Endodermal cell (in vitro differentiated cells): Measurements from ENCODE around the gene SLC13A3. TPM values are rescaled to one million over a fixed set of nuclear protein-coding genes. Genes with fewer than 3 reads are reported as not detected.

ENCODE experiments used
- DNase-seq: peaks from one replicate; pipeline ENCODE4 v3.0.0-alpha.2; 2017
- H3K27ac ChIP-seq: 2 replicates; pipeline ENCODE4 v1.5.1; 2013; ENCODE audit warnings: mild to moderate bottlenecking, low read depth, low read length, moderate library complexity
- H3K27me3 ChIP-seq: 2 replicates; pipeline ENCODE4 v1.6.1; 2013; ENCODE audit warnings: mild to moderate bottlenecking, low read length, moderate library complexity; ENCODE audit not compliant: insufficient read depth, control insufficient read depth, poor library complexity, severe bottlenecking
- H3K36me3 ChIP-seq: 2 replicates; pipeline ENCODE4 v1.7.0; 2013; ENCODE audit warnings: mild to moderate bottlenecking, low read length, moderate library complexity; ENCODE audit not compliant: control insufficient read depth, insufficient read depth
- H3K4me1 ChIP-seq: one replicate; pipeline ENCODE4 v1.7.0; 2013; ENCODE audit warnings: low read length; ENCODE audit not compliant: control insufficient read depth, insufficient read depth
- H3K4me3 ChIP-seq: 2 replicates; pipeline ENCODE4 v1.5.1; 2013; ENCODE audit warnings: mild to moderate bottlenecking, low read length, moderate library complexity
- H3K9ac ChIP-seq: 2 replicates; pipeline ENCODE4 v1.6.1; 2013; ENCODE audit warnings: mild to moderate bottlenecking, low read length, moderate library complexity; ENCODE audit not compliant: poor library complexity, severe bottlenecking; ENCODE audit errors: extremely low read depth
- H3K9me3 ChIP-seq: 2 replicates; pipeline ENCODE4 v1.6.1; 2013; ENCODE audit warnings: mild to moderate bottlenecking, low read length, moderate library complexity; ENCODE audit not compliant: control insufficient read depth
- H3K27ac Mint-ChIP-seq: 2 replicates; pipeline ENCODE4 v1.8.0; 2020; ENCODE audit warnings: mixed read lengths
- H3K27me3 Mint-ChIP-seq: 2 replicates; pipeline ENCODE4 v1.8.0; 2021; ENCODE audit warnings: mild to moderate bottlenecking, mixed read lengths; ENCODE audit not compliant: insufficient read depth
- H3K36me3 Mint-ChIP-seq: 2 replicates; pipeline ENCODE4 v1.8.0; 2020; ENCODE audit warnings: low read depth, mixed read lengths
- H3K4me1 Mint-ChIP-seq: 2 replicates; pipeline ENCODE4 v1.8.0; 2020; ENCODE audit warnings: mixed read lengths
- H3K4me3 Mint-ChIP-seq: 2 replicates; pipeline ENCODE4 v1.8.0; 2020; ENCODE audit warnings: mild to moderate bottlenecking, moderate library complexity, mixed read lengths
- H3K9me3 Mint-ChIP-seq: 2 replicates; pipeline ENCODE4 v1.8.0; 2020; ENCODE audit warnings: mild to moderate bottlenecking, mixed read lengths
- WGBS, 2 experiments: methylation state at CpG; one replicate each; pipeline versions ENCODE4 v1.1.5 to v1.1.7; 2013; ENCODE audit warnings: missing lambda C conversion rate in 2 of 2, mixed read lengths in 1 of 2; ENCODE audit not compliant: insufficient coverage in 1 of 2, insufficient read length in 1 of 2; 5-methylcytosine and 5-hydroxymethylcytosine counted together
- total RNA-seq, 2 donors: library from RNA; stranded (reverse); fragmentation: NEBNext Ultra II Directional in 1 of 2; extraction: Animal tissue kit (Norgen Biotek cat#: 25700) in 1 of 2; gene quantifications; 2 replicates in 1 of 2; 3 replicates in 1 of 2; pipeline ENCODE4 v1.2.1, GENCODE V29; 2021
- TF ChIP-seq, protein P1 (sequence below): fragments of 200-600 bp; sonication (generic); conservative IDR thresholded peaks from 2 replicates; pipeline ENCODE4 v1.5.0; 2021; ENCODE audit warnings: antibody characterized with exemption, mild to moderate bottlenecking

SLC13A3 gene
- total RNA-seq, 2 donors from 2014 or later, result 7.3 to 9.0 TPM

DNA sequence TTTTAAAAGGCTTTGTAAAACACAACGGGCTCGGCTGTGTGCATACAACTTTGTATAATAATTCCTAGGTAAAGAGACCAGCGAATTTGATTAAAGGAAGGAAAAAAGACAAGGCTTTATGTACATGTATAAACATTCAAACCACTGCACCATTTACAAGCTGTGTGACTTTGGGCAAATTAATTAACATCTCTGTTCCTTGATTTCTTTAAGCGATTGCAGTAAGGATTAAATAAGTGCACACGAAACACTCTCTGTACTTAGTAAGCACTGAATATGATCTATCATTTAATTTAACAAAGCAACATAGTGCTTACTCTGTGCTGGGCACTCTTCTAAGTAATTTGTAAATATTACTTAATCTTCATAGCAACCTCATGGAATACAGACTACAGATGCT lies 81.3 kb downstream of the SLC13A3 start:
- no peaks in the 10 kb centered on the region for H3K4me1 ChIP-seq
- no peaks in the 10 kb centered on the region for H3K36me3 ChIP-seq
- H3K9me3 ChIP-seq, result no peaks in the 10 kb centered on the region
- 92 to 100% methylated on average over 3 to 5 of the region's 5 CpGs for WGBS, 2 experiments
- H3K27me3 ChIP-seq, result no peaks in the 10 kb centered on the region
- TF ChIP-seq, protein P1, sequence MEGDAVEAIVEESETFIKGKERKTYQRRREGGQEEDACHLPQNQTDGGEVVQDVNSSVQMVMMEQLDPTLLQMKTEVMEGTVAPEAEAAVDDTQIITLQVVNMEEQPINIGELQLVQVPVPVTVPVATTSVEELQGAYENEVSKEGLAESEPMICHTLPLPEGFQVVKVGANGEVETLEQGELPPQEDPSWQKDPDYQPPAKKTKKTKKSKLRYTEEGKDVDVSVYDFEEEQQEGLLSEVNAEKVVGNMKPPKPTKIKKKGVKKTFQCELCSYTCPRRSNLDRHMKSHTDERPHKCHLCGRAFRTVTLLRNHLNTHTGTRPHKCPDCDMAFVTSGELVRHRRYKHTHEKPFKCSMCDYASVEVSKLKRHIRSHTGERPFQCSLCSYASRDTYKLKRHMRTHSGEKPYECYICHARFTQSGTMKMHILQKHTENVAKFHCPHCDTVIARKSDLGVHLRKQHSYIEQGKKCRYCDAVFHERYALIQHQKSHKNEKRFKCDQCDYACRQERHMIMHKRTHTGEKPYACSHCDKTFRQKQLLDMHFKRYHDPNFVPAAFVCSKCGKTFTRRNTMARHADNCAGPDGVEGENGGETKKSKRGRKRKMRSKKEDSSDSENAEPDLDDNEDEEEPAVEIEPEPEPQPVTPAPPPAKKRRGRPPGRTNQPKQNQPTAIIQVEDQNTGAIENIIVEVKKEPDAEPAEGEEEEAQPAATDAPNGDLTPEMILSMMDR, result no peak
- no peak overlapping the region for H3K9ac ChIP-seq
- Mint-ChIP-seq H3K27me3 (no peaks in the 10 kb centered on the region), H3K27ac (no peak overlapping the region), H3K9me3 (no peaks in the 10 kb centered on the region), H3K36me3 (peaks cover 11% of the 10 kb centered on the region), H3K4me3 (no peak overlapping the region), H3K4me1 (no peaks in the 10 kb centered on the region)
- H3K27ac ChIP-seq, result no peak overlapping the region
- H3K4me3 ChIP-seq, result no peak overlapping the region
- DNase-seq, result no peak

DNA sequence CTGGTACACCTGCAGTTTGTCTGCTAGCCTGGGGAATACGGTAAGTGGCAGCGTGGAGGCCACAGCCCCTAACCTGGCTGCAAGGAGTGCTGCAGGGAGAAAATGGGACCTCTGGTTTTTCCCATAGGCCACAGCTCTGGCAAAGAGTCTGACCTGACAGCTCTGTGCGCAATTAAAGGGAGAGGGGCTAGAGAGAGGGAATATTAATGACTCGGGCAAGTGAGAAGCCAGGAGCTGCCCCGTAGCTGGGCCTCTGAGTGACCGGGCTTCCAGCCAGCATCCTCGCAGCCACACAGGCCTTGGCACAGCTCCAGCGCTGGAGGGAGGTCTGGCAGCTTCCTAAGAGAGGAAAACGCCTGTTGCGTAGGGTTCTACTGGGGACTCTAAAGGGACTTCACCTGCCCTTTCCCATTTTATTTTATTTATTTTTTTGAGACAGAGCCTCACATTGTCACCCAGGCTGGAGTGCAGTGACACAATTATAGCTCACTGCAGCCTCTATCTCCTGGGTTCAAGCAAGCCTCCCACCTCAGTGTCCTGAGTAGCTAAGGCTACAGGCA lies 82.6 kb downstream of the SLC13A3 start:
- no peak overlapping the region for H3K27ac ChIP-seq
- Mint-ChIP-seq H3K27ac (no peak overlapping the region), H3K36me3 (peaks cover 11% of the 10 kb centered on the region), H3K4me3 (no peak overlapping the region), H3K9me3 (no peaks in the 10 kb centered on the region), H3K27me3 (no peaks in the 10 kb centered on the region), H3K4me1 (no peaks in the 10 kb centered on the region)
- H3K4me1 ChIP-seq, result no peaks in the 10 kb centered on the region
- no peaks in the 10 kb centered on the region for H3K27me3 ChIP-seq
- H3K36me3 ChIP-seq, result no peaks in the 10 kb centered on the region
- TF ChIP-seq, protein P1, result no peak
- WGBS, 2 experiments, result 90 to 93% methylated on average over 9 to 10 of the region's 10 CpGs
- H3K9me3 ChIP-seq, result no peaks in the 10 kb centered on the region
- no peak for DNase-seq
- H3K4me3 ChIP-seq, result no peak overlapping the region
- no peak overlapping the region for H3K9ac ChIP-seq

DNA sequence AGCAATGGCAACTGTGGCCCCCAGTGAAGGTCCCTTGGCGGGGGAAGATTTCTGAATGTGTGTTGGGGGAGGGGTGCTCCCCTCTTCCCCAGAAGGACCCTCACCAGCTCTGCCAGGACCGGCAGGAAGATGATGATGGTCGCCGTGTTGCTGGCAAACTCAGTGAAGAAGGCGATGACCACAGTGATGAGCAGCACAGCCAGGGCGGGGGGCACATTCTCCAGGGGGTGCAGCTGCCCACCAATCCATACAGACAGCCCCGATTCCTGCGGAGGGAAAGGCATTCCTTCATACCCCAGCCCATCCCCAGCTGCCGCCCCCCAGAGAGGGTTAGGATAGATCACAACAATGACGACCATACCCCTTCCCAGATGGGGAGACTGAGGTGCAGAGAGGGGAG lies 85.1 kb downstream of the SLC13A3 start:
- Histone ChIP-seq H3K4me1 (no peaks in the 10 kb centered on the region), H3K27me3 (no peaks in the 10 kb centered on the region), H3K9me3 (no peaks in the 10 kb centered on the region), H3K9ac (no peak overlapping the region), H3K4me3 (no peak overlapping the region), H3K36me3 (no peaks in the 10 kb centered on the region), H3K27ac (no peak overlapping the region)
- H3K27me3 Mint-ChIP-seq, result no peaks in the 10 kb centered on the region
- no peaks in the 10 kb centered on the region for H3K9me3 Mint-ChIP-seq
- no peak overlapping the region for H3K4me3 Mint-ChIP-seq
- TF ChIP-seq, protein P1, result no peak
- H3K36me3 Mint-ChIP-seq, result peaks cover 3% of the 10 kb centered on the region
- no peak for DNase-seq
- no peaks in the 10 kb centered on the region for H3K4me1 Mint-ChIP-seq
- 88 to 92% methylated on average over 7 to 10 of the region's 10 CpGs for WGBS, 2 experiments
- H3K27ac Mint-ChIP-seq, result no peak overlapping the region
